ACC112 (cell line): ENCODE measurements around the gene SYP.
A peak's percentile ranks its signal among the peaks of the same experiment; 100 is the strongest.

Source experiments
- H2AFZ ChIP-seq: fragments of 200-600 bp; sonication (generic); one replicate; pipeline ENCODE4 v1.6.0; 2017; ENCODE audit warnings: antibody characterized with exemption, low read length; ENCODE audit not compliant: unreplicated experiment
- H3K27ac ChIP-seq: fragments of 200-600 bp; sonication (generic); 2 replicates; pipeline ENCODE4 v1.5.1; 2014; ENCODE audit warnings: low read depth, mild to moderate bottlenecking, antibody characterized with exemption, low read length, moderate library complexity
- H3K27me3 ChIP-seq: fragments of 200-600 bp; sonication (generic); 2 replicates; pipeline ENCODE4 v1.6.1; 2014; ENCODE audit warnings: mild to moderate bottlenecking, antibody characterized with exemption, low read length, moderate library complexity, mixed read lengths; ENCODE audit not compliant: insufficient read depth
- H3K36me3 ChIP-seq: fragments of 200-600 bp; sonication (generic); 2 replicates; pipeline ENCODE4 v1.6.1; 2016; ENCODE audit warnings: mild to moderate bottlenecking, antibody characterized with exemption, low read length, moderate library complexity, mixed read lengths; ENCODE audit not compliant: insufficient read depth
- H3K4me1 ChIP-seq: fragments of 200-600 bp; sonication (generic); one replicate; pipeline ENCODE4 v1.6.1; 2016; ENCODE audit warnings: low read length, mixed read lengths; ENCODE audit not compliant: insufficient read depth, unreplicated experiment, control insufficient read depth
- H3K4me3 ChIP-seq: fragments of 200-600 bp; sonication (generic); 2 replicates; pipeline ENCODE4 v1.5.1; 2014; ENCODE audit warnings: mild to moderate bottlenecking, low read depth, low read length
- H3K79me2 ChIP-seq: fragments of 200-600 bp; sonication (generic); one replicate; pipeline ENCODE4 v1.6.0; 2016; ENCODE audit warnings: low read length; ENCODE audit not compliant: control insufficient read depth, unreplicated experiment, insufficient read depth

Gene SYP

DNA sequence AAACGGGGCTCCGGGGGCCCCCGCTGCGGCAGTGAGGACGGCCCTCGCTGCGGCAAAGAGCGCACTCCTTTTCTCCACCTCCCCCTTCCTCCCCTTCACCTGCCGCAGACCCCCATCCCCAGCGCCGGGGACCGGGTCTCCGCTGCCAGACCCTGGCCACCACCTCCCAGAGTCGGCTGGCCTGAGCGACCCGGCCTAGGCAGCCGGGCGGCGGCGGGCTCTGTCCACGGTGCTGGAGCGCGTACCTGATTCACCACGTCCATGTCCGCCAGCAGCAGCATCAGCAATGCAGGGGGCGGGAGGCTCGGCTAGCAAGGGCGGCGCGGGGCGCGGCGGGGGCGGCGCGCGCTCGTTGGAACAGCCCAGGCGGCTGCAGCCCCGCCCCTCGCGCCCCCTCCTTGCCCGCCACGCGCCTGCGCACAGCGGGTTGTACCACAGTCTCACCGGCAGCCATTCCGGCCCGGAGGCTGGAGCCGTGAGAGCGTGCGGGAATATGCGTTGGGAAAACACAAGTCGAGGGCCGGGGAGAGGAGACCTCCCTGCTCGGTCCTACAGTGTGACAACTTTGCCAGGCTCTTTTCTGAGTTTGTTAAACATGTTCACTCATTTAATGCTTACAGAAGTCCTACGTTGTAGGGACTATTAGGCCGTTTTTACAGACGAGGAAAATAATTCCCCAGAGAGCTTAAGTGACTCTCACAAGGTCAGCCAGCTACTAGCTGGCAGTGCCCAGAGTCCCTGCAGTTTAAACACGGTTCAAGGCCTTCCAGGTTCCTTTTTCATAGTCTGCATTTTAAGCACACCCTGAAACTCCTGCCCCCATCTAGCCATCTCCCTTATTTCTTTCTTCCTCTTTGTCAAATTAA, at the start of gene SYP:
SYP (minus strand) TSS at position 288 of the 866 bp plus-strand sequence; CDS start at position 281, 7 bp downstream.
- Histone ChIP-seq H3K4me3 (peak within 1 kb of the TSS; percentile 71), H2AFZ (peak within 1 kb of the TSS; percentile 96), H3K27ac (no peak within 1 kb of the TSS), H3K36me3 (no peaks in the 10 kb centered on the region), H3K4me1 (peaks cover 3% of the 10 kb centered on the region), H3K27me3 (peaks cover 5% of the 10 kb centered on the region; the same call in 1 of the 2 replicates), H3K79me2 (no peaks in the 10 kb centered on the region)

GRCh38 chrX:49249616-49250015, 49.6 kb upstream of the SYP start:
- Histone ChIP-seq H2AFZ (no peak overlapping the region), H3K4me3 (no peak overlapping the region), H3K4me1 (no peaks in the 10 kb centered on the region), H3K27me3 (no peaks in the 10 kb centered on the region), H3K36me3 (no peaks in the 10 kb centered on the region), H3K27ac (no peak overlapping the region), H3K79me2 (no peaks in the 10 kb centered on the region)

GRCh38 chrX:49249071-49249470, 49.1 kb upstream of the SYP start:
- no peaks in the 10 kb centered on the region for H3K36me3 ChIP-seq
- H3K27ac ChIP-seq, result no peak overlapping the region
- H3K4me1 ChIP-seq, result no peaks in the 10 kb centered on the region
- no peak overlapping the region for H2AFZ ChIP-seq
- no peak overlapping the region for H3K4me3 ChIP-seq
- H3K79me2 ChIP-seq, result no peaks in the 10 kb centered on the region
- no peaks in the 10 kb centered on the region for H3K27me3 ChIP-seq

- Histone ChIP-seq H3K4me1 (no peaks in the 10 kb centered on the region), H3K27ac (no peak overlapping the region), H3K27me3 (no peaks in the 10 kb centered on the region), H3K4me3 (no peak overlapping the region), H2AFZ (no peak overlapping the region), H3K79me2 (no peaks in the 10 kb centered on the region), H3K36me3 (no peaks in the 10 kb centered on the region)
Measured at GRCh38 chrX:49247916-49248811, 48.2 kb upstream of the SYP start.

DNA sequence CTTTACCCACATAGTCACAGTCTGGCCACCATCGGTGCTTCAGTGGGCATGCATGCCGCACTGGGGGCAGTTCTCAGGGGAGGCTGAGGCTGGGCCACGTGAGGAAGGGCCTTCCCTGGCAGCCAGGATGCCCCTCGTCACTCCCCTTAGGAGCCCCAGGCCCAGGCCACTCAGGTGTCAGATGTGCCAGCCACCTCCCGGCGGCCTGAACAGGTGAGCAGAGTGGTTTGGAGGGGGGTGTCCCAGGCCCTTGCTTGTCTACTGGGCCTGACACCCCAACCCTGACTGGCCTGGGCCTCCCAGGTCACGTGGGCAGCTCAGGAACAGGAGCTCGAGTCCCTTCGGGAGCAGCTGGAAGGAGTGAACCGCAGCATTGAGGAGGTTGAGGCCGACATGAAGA, 47.4 kb upstream of the SYP start:
- Histone ChIP-seq H3K27me3 (no peaks in the 10 kb centered on the region), H3K27ac (no peak overlapping the region), H3K36me3 (no peaks in the 10 kb centered on the region), H2AFZ (no peak overlapping the region), H3K79me2 (no peaks in the 10 kb centered on the region), H3K4me1 (peaks cover 6% of the 10 kb centered on the region), H3K4me3 (no peak overlapping the region)

DNA sequence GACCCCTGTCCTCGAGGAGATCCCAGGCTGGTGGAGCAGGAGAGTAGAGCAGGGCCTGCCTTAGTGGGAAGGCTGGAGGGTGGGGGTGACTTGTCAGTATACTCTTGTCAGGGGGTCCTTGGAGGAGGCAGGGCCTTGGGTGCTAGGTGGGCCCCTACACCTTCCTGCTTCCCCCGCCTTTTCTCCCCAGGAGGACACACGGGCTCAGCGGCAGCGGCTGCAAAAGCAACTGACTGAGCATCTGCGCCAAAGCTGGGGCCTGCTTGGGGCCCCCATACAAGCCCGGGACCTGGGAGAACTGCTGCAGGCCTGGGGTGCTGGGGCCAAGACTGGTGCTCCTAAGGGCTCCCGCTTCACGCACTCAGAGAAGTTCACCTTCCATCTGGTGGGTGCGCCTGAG, 46.5 kb upstream of the SYP start:
- H2AFZ ChIP-seq, result no peak overlapping the region

DNA sequence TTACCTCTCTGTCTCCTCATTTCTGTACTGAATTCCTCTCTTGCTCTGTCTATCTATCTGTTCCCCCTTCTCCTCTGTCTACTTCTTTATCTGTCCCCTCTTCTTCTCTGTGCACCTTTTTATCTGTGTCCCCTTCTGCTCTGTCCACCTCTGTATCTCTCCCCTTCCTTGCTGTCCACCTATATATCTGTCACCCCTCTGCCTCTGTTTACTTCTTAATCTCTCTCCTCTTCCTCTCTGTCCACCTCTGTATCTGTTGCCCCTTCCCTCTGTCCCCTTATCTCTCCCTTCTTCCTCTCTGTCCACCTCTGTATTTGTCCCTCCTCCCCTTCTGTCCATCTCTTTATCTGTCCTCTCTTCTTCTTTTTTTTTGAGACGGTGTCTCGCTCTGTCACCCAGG, 44.2 kb upstream of the SYP start:
- Histone ChIP-seq H2AFZ (no peak overlapping the region), H3K4me1 (peaks cover 8% of the 10 kb centered on the region), H3K79me2 (no peaks in the 10 kb centered on the region), H3K27me3 (no peaks in the 10 kb centered on the region), H3K36me3 (no peaks in the 10 kb centered on the region), H3K27ac (no peak overlapping the region), H3K4me3 (no peak overlapping the region)

More for the DNA sequence above, 46.5 kb upstream of the SYP start:
- Histone ChIP-seq H3K36me3 (no peaks in the 10 kb centered on the region), H3K27ac (no peak overlapping the region), H3K27me3 (no peaks in the 10 kb centered on the region), H3K4me1 (peaks cover 8% of the 10 kb centered on the region), H3K4me3 (no peak overlapping the region), H3K79me2 (no peaks in the 10 kb centered on the region)

DNA sequence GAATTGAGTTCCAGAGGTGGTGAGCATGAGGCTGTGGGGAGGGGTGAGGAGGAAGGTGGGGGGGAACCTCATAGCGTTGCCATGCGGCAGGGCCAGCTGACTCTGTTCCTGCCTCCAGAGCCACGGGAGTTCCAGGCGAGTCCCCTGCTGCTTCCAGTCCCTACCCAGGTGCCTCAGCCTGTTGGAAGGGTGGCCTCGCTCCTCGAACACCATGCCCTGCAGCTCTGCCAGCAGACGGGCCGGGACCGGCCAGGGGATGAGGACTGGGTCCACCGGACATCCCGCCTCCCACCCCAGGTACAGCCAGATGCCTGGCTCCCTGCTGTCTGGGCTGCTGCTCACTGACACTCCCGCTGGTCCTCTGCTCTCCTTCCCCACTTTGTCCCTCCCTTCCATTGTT, 43.2 kb upstream of the SYP start:
- no peaks in the 10 kb centered on the region for H3K79me2 ChIP-seq
- H3K4me3 ChIP-seq, result no peak overlapping the region
- H3K27me3 ChIP-seq, result no peaks in the 10 kb centered on the region
- H3K27ac ChIP-seq, result no peak overlapping the region
- H3K36me3 ChIP-seq, result no peaks in the 10 kb centered on the region
- H3K4me1 ChIP-seq, result peaks cover 8% of the 10 kb centered on the region
- H2AFZ ChIP-seq, result no peak overlapping the region

DNA sequence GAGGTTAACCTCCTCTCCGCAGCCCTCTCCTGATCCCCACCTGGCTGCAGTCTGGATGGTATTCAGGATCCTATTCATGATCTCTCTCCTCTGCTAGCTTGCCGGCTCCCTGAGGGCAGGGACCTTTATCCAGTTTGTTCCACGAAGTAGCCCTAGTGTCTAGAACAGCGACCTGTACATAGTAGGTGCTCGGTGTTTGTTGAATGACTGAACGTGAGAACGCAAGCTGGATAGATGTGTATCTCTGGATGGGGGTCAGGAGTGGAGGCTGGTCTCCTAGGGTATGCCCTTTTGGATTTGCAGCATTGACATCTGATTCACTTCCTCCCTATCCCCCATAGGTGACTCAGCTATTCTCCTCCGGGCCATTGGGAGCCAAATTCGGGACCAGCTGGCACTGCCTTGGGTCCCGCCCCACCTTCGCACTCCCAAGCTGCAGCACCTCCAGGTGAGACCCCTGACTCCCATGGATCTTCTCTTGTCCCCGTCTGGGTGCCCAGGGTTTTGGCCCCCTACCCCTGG, 42.6 kb upstream of the SYP start:
- Histone ChIP-seq H3K4me3 (no peak overlapping the region), H3K27ac (no peak overlapping the region)

DNA sequence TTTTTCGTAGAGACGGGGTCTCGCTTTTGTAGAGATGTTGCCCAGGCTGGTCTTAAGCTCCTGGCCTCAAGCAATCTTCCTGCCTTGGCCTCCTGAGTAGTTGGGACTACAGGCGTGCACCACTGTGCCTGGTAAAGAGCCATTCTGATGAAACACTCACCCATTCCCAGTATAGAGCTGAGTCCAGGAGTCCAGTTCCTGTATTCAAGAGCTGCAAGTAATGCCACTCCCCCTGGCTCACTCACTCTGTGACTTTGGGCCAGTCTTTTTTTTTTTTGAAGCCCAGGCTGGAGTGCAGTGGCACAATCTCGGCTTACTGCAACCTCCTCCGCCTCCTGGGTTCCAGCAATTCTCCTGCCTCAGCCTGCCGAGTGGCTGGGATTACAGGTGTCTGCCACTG, 38.7 kb upstream of the SYP start:
- no peak overlapping the region for H3K27ac ChIP-seq
- H3K4me1 ChIP-seq, result peaks cover 8% of the 10 kb centered on the region
- H3K27me3 ChIP-seq, result no peaks in the 10 kb centered on the region

More for the DNA sequence above, 42.6 kb upstream of the SYP start:
- Histone ChIP-seq H3K36me3 (no peaks in the 10 kb centered on the region), H3K27me3 (no peaks in the 10 kb centered on the region), H3K4me1 (peaks cover 8% of the 10 kb centered on the region), H3K79me2 (no peaks in the 10 kb centered on the region), H2AFZ (no peak overlapping the region)

More for the DNA sequence above, 38.7 kb upstream of the SYP start:
- no peak overlapping the region for H2AFZ ChIP-seq
- H3K36me3 ChIP-seq, result no peaks in the 10 kb centered on the region
- no peak overlapping the region for H3K4me3 ChIP-seq
- H3K79me2 ChIP-seq, result no peaks in the 10 kb centered on the region
